OCI-M1 (cell line): ENCODE measurements around the gene CHRNB1.

Experiments used
- DNase-seq: peaks from one replicate; lab custom pipeline; 2025; lab: John Stamatoyannopoulos, UW

The CHRNB1 gene

DNA sequence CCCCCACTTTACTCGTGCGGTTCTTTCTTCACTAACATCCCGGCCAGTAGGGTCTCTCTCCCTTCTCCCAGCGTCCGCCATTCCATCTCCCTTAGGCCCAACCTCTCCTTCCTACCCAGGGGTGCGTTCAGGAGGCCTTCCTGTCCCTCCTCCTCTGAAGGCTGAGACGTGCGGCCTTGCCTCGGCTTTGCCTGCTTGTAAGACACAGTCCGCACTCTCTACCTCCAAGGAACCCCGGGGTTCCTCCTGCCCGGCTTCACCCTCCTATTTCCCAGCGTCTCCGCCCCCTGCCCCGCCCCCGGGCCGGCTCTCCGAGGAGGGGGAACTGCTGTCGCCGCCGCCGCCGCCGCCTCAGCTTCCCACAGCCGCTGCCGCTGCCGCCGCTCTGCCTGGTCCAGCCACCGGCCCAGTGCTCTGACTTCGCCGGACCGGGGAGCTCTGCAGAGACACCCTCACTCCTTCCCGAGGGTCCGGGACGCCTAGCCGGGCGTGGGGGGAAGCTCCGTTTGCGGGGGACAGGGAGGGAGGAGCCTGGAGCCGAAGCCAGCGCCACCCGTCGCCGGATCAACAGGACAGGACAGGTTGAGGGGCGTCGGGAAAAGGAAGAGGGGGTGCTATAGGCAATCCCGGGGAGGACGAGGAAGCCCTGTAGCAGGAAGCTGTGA, 6.8 kb upstream of the CHRNB1 start:
- peak; percentile 71 for DNase-seq

DNA sequence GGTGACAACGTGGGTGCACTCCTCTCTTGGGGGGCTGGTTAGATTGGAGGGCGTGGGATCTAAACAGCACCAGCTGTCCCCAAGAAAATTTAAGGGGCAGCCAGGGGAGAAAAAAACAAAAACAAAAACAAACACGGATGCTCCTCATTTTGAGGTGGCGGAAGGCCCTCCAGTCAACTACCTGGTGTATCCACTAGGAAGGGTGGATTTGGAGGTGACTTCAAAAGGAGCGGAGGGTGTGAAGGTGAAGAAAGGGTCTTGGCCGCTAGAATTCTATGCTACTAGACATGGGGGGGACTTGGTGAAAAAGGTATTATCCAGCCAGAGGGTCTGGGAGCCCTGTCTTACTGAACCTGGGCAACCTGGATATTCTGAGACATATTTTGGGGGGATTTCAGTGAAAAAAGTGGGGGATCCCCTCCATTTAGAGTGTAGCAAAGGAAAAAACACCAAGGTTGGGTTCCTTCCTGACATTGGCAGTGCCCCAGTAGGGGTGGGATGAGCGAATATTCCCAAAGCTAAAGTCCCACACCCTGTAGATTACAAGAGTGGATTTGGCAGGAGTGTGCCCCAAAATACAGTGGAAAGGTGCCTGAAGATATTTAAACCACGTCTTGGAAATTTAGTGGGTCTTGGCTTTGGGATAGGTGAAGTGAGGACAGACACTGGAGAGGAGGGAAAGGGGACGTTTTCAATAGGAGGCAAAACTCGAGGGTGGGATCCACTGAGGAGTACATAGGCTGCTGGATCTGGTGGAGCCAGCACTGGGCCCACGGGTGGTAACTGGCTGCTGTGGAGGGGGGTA, 6.0 kb upstream of the CHRNB1 start:
- no peak for DNase-seq

DNA sequence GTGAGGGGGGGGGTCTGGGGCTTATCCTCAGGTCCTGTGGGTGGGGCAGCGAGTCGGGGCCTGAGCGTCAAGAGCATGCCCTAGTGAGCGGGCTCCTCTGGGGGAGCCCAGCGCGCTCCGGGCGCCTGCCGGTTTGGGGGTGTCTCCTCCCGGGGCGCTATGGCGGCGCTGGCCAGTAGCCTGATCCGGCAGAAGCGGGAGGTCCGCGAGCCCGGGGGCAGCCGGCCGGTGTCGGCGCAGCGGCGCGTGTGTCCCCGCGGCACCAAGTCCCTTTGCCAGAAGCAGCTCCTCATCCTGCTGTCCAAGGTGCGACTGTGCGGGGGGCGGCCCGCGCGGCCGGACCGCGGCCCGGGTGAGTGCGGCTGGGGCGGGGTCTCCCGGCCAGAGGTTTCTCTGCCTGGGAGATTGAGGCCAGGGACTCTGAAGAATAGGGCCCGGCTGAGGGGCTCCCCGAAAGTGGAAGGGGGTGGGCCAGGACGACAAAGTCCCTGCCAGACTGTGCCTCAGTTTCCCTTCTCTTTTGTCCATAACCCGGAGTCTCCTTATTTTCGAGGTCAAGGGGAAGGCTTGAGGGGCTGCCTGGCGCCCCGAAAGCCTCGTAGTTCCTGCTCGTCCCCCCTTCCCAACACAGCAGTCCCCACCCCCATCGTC, 5.3 kb upstream of the CHRNB1 start, which contains the start of gene FGF11:
Gene FGF11, plus strand, starts transcription at position 51 of the 651 bp plus-strand sequence. Its CDS starts 109 bp downstream, at position 160.
- DNase-seq, result peak; percentile 33

DNA sequence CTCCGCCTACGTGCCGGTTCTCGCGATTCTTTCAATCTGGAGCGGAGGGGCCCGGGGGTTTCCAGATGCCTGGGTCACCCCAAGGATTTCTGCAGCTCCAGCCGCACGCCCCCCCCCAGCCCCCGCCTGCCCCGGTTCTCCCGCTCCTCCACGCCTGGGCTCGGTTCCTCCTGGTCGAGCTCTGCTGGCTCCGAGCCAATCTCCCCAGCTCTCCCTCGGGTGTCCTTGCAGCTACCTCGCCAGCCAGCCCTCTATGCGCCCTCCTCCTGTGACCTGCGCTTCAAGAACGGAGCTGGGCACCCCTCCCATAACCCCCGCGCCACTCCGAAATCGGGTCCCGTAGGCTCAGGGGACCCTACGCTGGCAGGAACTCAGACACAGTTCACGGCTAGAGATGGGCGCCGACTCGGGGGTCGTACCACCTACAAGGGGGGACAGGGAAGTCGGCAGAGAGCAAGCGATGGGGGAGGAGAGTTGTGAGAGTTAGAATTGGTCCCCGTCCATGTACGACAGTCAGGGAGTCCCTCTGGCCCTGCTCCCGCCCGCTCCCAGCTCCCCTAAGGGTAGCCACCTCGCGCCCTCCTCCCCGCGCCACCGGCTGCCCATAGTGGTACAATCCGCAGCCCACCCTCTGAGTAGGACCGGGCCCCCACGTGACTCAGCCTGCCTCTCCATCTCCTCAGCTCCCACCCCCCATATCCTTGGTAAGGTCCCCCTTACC, 4.6 kb upstream of the CHRNB1 start:
- DNase-seq, result peak; percentile 83

DNA sequence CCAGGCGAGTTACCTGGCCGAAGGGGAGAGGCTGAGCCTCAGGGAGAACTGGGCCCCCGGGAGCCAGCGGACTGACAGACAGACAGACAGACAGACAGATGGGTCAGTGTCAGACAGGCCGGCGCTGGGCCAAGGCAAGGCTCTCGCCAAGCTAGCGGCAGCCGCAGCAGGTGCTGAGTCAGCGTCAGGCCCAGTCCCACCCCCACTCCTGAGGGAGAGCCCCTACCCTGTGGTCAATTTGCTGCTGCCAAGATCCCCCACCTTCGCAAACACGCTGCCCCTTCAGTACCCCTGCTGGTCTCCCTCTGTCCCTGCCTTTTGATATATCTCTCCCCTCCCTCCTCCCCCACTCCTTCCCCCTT, 4.0 kb upstream of the CHRNB1 start:
- peak; percentile 89 for DNase-seq

DNA sequence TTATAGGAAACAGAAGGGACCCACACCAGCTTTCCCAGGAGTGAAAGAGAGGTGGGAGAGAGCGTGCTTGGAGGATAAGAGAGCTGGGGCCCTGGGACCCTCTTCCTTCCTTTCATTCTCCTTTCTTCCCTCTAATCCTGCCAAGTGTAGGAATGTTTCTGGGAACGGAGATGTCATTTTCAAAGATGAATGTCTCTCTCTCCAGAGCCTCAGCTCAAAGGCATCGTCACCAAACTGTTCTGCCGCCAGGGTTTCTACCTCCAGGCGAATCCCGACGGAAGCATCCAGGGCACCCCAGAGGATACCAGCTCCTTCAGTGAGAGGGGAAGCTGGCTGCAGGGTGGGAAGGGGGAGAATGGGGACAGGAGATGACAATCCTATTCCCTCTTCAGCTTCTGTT, 3.6 kb upstream of the CHRNB1 start:
- no peak for DNase-seq

DNA sequence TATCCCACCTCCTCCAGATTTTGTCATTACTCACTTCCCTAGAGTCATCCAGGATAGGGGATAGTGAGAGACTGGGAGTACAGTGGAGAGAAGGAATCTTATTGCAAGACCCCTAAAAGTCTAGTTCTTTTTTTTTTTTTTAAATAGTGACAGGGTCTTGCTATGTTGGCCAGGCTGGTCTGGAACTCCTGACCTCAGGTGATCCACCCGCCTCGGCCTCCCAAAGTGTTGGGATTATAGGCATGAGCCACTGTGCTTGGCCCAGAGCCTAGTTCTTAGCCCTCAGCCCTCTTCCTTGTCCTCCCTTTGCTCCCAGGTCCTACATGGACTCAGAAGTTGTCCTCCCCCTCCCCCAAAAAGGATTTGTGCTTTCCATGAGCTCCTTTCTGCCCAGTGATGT, 2.7 kb upstream of the CHRNB1 start:
- no peak for DNase-seq

DNA sequence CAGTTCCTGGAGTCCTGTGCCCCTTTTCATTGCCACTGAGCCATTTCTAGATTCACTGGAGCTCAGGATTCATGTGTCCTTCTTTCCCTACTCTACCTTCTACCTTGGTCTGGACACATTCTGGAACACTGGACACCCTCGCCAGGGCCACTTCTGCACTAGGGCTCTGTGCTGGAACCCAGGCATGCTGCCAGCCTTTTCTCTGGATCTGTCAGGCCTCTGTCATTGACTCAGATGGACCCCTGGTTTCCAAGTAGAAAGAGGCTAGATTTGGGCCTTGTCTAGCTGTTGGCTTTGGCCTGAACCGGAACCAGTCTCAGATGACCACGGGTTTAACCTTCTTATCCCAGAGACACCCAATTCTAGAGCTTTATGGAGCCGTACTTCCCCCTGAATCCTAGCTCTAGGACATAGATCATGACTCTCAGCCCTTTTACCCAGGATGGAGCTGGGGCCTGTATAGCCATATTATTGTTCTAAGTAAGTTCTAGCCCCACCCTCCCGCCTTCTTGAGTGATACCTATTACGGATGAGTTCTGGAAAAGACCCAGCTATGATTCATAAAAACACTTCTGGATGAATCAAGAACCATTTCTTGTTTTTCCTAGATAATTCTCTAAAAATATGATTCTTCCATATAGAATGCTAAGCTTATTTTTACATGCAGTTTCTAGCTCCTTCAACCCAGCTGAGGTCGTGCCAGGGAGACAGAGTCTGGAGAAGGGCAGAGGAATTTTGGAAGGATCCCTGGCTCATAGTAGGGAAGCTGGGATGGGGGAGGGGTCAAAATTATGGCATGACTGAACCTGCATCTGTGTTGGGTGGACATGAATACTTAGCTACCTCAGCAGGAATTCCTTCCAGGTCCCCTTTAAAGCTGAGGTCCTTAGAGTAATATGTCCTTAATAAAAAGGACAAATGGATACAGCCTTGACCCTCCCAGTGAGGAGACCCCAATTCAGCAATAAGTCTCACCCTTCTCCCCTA, 1.1 kb upstream of the CHRNB1 start:
- no peak for DNase-seq

DNA sequence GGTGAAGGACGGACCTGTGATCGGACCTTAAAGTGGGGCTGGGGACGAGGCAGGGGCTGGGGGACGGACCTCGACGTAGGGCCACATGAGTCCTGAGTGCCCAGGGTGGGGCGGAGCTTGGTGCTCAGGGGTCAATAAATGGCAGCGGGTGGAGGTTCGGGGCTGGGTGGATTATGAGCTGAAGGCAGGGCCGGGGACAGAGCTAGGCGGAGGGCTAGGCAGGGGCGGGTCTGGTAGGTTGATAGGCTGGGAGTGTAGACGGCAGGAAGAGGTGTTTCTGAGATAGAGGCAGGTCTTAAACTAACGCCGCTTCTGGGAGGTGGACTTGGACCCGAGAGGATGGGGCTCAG, 733 bp downstream of the CHRNB1 start:
- no peak for DNase-seq

DNA sequence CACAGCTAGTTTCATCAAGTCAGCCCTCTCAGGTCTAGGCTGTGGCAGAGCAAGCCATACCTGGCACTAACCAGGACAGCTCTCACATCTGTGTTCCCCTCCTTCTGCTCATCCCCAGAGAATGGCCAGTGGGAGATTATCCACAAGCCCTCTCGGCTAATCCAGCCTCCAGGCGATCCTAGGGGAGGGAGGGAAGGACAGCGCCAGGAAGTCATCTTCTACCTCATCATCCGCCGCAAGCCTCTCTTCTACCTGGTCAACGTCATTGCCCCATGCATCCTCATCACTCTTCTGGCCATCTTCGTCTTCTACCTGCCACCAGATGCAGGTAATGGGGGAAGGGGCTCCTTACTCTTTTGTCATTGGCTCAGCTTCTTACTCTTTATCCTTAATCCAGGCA, 3.6 kb downstream of the CHRNB1 start:
- no peak for DNase-seq

DNA sequence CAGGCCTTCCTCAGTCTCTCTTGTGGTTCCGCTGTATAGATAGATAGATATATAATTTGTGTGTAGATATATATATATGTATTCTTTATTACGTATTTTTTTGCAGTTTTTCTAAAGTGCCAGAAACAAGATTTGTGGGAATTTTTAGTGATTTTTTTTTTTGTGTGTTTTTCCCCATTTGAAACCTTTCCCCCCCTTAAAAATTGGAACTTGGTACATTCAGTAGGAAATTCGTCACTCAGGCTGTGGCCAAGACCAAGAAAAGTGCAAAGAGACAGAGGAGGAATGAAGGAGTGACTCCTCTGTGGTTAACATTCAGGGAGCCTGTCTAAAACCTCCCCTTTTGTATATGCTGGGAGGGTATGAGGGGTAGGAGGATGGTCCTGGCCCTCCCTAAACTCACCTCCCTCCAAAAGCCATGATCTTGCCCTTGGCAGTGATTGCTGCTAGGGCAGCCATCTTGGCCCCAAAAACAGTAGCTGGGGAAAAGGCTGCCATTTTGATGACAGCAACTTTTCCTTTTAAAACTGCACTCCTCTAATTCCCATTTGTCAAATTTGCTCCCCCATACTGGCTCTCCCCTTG, 15.2 kb downstream of the CHRNB1 start:
- DNase-seq, result peak; percentile 20

DNA sequence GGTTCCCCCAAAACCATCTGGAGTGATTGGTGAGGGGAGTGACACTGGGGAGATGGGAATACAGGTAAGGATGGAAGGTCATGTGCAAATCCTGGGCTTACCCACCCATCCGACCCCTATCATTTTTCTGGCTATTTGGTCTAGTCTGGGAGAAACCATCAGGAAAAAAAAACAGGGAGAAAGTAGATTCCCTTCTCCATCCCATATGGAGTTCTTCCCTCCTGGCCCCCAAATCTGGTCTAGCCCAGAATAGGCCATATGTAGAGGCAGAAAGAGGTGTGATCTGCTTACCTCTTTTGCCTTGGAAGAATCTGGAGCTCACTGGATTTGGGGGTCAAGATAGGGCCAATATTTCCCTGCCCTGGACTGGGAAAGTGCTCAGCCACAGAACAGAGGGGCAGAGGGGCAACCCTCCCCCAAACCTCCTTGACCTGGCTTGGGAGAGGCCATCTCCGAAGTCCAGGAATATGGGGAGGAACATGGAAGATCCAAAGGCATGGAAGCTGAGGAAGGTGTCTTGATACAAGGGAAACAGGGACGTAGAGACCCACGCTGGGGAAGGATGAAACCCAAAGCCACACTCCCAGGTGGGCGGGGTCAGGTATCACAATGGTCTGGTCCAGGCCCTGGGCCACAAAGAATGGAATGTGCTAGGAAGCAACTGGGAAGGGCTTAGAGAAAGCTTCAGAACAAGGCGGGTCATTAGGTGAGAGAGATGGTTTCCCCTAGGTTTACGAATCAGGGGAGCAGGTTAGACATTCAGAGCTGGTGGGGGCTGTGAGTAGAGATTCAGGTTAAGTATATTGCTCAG, 16.2 kb downstream of the CHRNB1 start:
- DNase-seq, result no peak

DNA sequence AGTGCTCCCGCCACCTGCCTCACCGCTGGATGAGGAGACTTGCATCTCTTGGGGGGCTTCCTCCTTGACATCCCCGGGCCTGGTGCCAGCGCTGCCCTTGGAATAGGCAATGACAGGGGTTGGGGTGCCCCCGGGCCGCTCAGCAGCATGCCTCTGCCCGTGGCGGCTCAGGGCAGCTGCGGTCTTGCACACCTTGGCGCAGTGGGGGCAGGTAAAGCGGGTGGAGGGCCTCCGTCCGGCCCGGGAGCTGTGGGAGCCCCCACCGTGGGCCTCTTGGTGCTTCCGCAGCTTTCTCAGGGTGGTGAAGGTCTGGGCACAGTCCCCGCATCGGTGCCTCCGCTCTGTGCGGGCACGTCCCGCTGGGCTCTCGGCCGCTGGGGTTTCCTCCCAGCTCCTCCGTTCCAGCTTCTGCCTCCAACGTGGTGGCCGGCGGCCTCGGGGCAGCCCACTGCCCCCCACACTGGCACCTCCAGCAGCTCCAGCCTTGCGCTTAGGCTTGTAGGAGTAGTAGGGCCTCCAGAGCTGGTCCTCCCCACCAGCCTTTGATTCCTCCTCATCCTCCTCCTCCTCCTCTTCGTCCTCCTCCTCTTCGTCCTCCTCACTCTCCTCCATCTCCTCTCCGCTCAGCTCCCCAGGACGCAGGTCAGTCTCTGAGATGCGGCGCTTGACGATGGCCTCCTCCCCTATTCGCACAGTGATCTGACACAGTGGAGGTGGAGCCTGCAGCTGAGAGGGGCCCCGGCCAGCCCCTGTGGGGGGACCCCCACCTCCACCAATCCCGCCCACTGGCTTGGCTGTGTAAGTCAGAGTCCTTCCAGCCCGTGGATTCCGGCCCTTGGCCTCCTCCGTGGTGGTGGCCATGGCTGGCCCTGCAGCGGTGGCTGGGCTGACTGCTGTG, 17.9 kb downstream of the CHRNB1 start:
- DNase-seq, result no peak

DNA sequence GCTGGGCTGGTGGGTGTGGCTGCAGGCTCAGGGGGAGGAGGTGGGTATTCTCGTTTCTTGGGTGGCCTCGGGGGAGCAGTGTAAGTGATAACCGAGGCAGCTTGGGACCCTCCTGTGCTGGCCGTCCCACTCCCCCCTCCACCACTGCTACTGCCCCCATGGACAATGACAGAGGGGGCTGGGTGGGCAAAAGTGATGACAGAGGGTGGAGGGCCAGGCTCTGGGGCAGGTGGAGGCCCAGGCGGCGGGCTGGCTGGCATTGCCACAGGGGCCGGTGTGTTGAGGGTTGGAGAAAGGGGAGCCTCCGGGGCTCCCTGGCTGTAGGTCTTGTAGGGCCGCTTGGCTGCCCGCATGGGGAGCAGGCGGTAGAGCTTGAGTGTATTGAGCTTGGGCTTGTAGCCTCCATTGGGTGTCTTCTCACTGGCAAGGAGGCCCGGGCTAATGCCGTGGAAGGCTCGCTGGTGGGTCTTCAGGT, 18.5 kb downstream of the CHRNB1 start:
- DNase-seq, result no peak

DNA sequence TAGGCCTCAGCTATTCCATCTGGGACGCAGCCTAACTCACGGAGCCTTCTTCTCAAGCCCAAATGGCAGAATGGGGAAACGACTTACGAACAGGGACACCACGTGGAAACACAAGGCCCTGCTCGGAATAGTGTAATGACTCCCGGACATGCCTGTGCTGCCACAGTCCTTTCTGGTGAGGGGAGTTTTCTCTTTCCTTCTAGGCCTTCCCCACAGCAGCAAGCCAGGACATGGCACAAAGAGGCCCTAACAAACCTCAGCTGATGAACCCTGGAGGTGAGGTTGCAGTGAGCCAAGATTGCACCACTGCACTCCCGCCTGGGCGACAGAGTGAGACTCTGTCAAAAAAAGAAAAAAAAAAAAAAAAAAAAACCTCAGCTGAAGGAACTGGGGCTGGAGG, 19.2 kb downstream of the CHRNB1 start:
- DNase-seq, result no peak

DNA sequence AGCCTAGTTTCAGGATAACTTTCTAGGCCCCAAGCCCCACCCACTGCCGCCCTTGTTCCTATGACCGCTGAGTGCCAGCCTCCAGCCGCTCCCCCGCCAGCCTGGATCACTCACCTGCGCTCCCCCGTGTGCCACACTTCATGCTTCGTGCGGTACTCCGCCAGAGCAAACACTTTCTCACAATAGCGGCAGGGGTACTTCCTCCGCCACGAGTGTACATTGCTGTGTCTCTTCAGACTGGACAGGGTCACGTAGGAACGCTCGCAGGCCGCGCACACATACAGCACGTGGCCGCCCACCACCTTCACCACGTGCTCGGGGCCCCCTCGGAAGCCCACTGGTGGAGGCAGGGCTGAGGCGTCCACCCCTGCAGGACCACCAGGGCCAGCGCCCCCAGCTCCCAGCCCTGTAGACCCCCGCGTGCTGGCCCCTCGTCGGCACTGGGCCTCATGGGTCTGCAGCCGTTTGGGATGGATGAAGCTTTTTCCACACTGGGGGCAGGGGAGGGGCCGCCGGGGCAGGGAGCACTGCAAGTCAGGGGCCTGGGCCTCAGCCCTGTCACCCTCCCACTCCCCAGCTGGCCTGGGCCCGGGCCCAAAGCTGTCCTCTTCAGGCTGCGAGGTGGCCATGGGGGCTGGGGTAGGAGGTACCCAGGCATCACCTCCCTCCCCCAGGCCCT, 20.9 kb downstream of the CHRNB1 start:
- DNase-seq, result no peak

DNA sequence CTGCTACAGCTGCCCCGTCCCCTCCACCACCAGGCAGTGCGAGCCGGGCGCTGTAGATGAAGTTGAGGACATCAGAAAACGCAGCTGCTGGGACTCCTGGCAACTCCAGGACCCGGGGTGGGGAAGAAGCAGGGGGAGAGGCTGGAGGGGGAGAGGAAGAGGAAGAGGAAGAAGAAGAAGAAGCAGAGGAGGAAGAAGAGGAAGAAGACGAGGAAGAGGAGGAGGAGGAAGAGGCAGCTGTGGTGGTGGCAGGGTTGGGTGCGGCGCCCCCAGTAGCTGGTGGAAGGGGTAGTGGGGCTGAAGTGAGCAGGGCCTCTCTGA, 21.4 kb downstream of the CHRNB1 start:
- no peak for DNase-seq

DNA sequence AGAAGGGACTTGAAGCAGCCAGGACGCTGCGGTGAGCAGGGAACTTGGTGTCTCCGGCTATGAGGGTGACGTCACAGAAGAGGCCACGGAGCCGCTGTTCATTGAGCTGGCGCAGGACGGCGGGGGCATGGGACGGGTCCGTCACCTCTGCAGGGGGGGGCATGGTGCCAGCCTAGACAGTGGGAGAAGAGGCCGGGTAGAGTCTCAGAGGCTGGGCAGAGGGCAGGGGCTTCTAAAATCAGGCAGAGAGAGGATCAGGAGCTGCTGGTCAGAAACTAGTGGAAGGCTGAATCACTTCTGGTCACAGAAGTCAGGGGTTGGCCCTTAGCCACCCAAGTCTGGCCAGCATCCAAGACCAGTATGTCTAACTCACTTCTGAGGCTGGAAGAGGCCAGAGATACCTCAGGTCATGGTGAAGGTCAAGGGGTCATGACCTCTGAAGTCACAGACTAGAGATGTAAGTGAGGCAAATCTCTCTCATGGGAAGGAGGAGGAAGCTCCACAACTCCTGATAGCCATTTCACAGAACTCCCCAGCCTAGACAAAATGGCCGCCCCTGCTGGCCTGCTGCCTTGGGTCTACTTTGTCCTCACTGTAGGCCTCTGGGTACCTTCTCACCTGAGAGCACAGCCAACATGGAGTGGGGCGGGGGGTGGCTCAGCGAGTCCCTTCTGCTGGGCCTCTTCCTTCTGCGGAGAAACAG, 21.9 kb downstream of the CHRNB1 start:
- DNase-seq, result peak; percentile 71
